GM18951 (cell line): ENCODE measurements around the gene DAD1.
"Not testable (repeated sequence)": the region's sequence is repeated elsewhere in the genome, so short reads cannot be mapped to it uniquely, and the experiment has no call there.

Source experiments
- POLR2A ChIP-seq: IDR thresholded peaks from 4 replicates; pipeline ENCODE4 v1.6.1; 2011; ENCODE audit warnings: mild to moderate bottlenecking; ENCODE audit not compliant: insufficient read length, insufficient read depth; ENCODE audit errors: extremely low read depth
- in situ Hi-C: fragments of 300-500 bp; cut with MboI; formaldehyde crosslinking; loops from one replicate; pipeline ENCODE4 v1.12.0; 2022; ENCODE audit warnings: low sequenced_read_pairs, mixed read lengths, inconsistent platforms; ENCODE audit not compliant: unreplicated experiment

Gene DAD1

GRCh38 chr14:22589096-22589839, at the start of gene DAD1:
Gene DAD1 (minus strand): TSS chr14:22589224. CDS start chr14:22589157, 67 bp downstream.
- peak; percentile 97 for TF ChIP-seq POLR2A
- in situ Hi-C loops: loop anchor here (10.0 kb wide), 1 partner anchor 266 kb away; no protein-coding TSS in a partner anchor

- in situ Hi-C loops: not testable (repeated sequence)
Measured at GRCh38 chr14:22635980-22636379, 47.0 kb upstream of the DAD1 start.

GRCh38 chr14:22634233-22634900, 45.3 kb upstream of the DAD1 start:
- in situ Hi-C loops: no loop called here
- no peak for TF ChIP-seq POLR2A

GRCh38 chr14:22630486-22630885, 41.5 kb upstream of the DAD1 start:
- in situ Hi-C loops: no loop called here
- TF ChIP-seq POLR2A: no peak

GRCh38 chr14:22630066-22630465, 41.0 kb upstream of the DAD1 start:
- no peak for TF ChIP-seq POLR2A

GRCh38 chr14:22629361-22629760, 40.3 kb upstream of the DAD1 start:
- TF ChIP-seq POLR2A: no peak
- in situ Hi-C loops: no loop called here

More at GRCh38 chr14:22630066-22630465, 41.0 kb upstream of the DAD1 start:
- in situ Hi-C loops: no loop called here

GRCh38 chr14:22627506-22628263, 38.7 kb upstream of the DAD1 start:
- no peak for TF ChIP-seq POLR2A
- in situ Hi-C loops: no loop called here

GRCh38 chr14:22626590-22626989, 37.6 kb upstream of the DAD1 start:
- in situ Hi-C loops: no loop called here
- no peak for TF ChIP-seq POLR2A

GRCh38 chr14:22623047-22623446, 34.0 kb upstream of the DAD1 start:
- in situ Hi-C loops: no loop called here
- TF ChIP-seq POLR2A: no peak

- no peak for TF ChIP-seq POLR2A
- in situ Hi-C loops: no loop called here
Measured at GRCh38 chr14:22622255-22622654, 33.2 kb upstream of the DAD1 start.

GRCh38 chr14:22615765-22616164, 26.7 kb upstream of the DAD1 start:
- in situ Hi-C loops: not testable (repeated sequence)

- in situ Hi-C loops: no loop called here
- TF ChIP-seq POLR2A: no peak
Measured at GRCh38 chr14:22614240-22614799, 25.3 kb upstream of the DAD1 start.

- no peak for TF ChIP-seq POLR2A
- in situ Hi-C loops: no loop called here
Measured at GRCh38 chr14:22613736-22614239, 24.8 kb upstream of the DAD1 start.
